ENCODE measurements around the gene AGAP1.

The AGAP1 gene

DNA sequence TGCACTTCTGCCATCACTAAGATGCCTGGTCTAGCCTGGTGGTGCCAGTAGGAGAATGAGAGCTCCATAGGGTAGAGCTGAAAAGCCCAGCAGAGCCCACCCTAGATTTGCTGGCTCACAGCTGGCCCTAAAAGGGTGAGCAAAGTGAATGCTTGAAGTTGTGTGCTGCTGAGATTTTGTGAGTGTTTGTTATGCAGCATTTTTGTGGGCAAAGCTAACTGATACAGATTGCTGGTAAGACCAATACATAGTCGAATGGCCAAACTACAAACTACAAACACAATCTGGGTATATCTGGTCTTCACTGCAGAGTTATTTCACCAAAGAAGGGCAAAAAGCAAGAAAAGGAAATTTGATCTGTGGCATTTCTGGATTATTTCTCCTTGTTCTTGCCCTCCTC, 7.1 kb upstream of the AGAP1 start:
- DNase-seq (ENCODE audit: low read depth in 2 of 3, low spot score in 1 of 3) = no peak

DNA sequence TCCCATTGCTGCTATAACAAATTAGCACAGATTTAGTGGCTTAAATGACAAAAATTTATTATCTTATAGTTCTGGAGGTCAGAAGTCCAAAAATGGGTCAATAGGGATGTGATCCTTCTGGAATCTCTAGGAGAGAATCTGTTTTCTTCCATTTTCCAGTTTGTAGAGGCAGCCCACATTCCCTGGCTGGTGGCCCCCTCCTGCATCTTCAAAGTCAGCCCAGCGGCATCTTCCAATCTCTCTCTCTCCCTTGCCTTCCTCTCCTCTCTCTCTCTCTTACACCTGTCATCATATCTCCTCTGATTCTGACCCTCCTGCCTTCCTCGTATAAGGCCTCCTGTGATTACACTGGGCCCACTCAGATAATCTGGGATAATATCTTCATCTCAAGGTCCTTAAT, 3.9 kb upstream of the AGAP1 start:
- DNase-seq (ENCODE audit: low read depth in 2 of 3, low spot score in 1 of 3) = no peak

DNA sequence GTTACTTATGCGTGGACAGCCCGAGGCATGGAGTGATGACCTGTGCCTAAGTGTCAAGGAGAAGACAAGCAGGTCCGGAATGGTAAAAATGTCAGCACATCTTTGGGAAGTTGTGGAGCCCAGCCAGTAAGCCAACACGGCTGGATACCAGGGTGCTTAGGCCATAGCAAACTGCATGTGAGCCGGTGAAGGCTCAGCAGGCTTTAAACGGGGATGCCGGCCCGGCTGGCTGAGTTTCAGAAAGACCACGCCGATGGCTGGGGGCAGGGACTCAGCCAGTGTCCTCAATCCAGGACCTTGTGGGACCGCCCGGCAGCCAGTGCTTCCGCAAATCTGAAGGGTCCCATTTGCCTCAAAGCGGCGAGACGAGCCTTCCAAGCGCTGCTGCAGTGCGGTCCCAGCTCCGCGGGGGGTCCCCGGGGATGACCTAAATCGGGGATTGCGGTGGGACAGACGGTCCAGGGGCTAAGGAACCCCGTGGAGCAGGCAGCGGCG, 946 bp upstream of the AGAP1 start:
- DNase-seq (ENCODE audit: low read depth in 2 of 3, low spot score in 1 of 3) = no peak

DNA sequence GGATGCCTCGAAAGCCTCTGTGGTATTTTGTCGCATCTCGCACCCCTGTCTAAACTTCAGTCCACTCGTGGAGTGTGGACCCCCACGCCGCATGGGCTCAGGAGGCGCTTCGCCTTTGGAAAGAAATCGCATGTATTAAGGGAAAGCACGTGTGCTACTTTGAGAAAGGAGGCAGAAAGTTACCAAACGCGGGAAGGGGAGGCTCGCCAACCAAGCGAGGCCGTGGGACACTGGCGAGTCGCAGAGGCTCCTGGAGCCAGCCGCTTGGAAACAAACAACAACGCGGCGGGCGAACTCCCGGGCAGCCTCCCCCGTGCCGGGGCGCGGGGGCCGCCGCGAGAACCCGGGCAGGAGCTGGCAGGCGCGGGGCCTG, 455 bp upstream of the AGAP1 start:
- no peak for DNase-seq (ENCODE audit: low read depth in 2 of 3, low spot score in 1 of 3)

DNA sequence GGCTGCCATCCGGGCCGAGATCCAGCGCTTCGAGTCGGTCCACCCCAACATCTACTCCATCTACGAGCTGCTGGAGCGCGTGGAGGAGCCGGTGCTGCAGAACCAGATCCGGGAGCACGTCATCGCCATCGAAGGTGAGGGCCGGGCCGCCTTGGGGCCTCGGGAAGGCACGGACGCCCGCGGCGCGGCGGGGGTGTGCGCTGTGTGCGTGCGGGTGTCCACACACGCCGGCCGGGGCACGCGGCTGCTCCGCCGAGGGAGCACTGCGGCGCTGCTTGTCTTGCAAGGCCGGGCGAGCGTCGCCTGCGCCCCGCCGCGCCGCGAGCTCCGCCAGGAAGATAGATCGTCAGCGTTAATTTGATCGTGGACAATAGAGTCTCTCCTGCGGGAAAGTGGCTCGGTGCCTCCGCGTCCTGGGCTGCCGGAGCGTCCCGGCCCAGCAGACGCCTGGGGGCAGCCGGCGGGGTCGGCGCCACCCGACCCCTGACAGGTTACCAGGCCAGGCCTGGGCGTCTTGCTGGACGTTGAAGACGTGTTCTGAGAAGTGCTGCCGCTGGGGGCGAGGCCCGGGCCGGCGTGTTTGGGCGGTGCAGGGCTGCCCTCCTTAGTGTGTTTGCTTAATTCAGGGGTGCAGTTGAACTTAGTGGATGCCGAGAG, 1.0 kb downstream of the AGAP1 start:
- no peak for DNase-seq (ENCODE audit: low read depth in 2 of 3, low spot score in 1 of 3)

DNA sequence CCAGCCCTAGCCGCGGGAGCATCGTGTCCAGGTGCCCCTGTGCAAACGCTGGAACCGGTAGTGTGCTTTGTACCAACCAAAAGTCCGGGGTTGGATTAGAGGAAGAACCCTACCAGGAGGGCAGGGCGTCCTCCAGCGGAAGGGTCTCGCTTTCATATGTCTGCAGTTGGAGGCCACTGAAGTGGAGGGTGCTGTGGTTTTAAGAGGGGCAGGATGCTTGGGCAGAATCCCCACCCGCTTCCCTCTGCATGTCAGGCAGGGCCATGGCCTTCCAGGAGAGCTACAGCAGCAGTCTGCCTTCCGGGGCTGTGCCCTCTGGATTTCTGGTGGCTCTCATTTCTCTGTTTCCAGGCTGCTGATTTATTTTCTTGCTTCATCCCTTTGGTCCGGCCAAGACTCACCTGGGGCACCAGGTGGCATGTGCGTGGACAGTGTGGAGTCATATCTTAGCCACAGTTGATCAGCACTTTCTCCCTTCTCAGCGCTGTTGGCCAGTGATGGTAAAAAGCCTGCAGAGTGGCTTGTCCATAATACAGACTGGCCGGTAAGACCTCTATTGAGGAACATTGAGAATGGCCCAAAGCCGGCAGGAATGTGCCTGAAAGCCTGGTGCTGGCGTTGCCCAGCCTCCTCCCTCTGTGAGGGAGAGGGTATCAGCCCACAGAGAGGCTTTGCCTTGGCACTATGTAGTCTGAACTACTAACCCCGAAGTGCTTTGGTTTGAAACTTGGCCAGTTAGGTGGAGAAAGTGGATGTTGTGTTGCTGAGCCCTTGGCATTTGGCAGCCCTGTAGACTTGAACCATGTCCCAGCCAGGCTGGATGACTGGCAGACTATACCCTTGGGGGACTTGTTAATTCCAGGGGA, 1.8 kb downstream of the AGAP1 start:
- DNase-seq (ENCODE audit: low read depth in 2 of 3, low spot score in 1 of 3) = no peak

DNA sequence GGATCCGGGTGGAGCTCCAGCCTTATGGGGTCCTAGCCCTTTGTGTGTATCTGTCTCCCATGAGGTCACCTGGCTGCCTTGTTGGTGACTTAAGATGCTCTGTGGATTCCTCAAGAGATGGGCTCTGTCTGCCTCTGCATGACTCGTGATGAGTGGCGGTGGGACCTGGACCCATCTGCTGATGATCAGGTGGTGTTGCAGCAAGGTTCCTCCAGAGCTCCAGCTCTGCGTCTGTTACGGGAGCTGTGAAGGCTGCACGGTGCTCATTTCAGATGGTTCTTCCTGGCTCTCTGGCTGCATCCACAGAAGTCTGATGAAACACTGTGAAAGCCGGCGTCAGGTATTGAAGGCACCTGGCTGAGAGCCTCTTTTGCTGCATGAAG, 2.4 kb downstream of the AGAP1 start:
- DNase-seq (ENCODE audit: low read depth in 2 of 3, low spot score in 1 of 3) = no peak

DNA sequence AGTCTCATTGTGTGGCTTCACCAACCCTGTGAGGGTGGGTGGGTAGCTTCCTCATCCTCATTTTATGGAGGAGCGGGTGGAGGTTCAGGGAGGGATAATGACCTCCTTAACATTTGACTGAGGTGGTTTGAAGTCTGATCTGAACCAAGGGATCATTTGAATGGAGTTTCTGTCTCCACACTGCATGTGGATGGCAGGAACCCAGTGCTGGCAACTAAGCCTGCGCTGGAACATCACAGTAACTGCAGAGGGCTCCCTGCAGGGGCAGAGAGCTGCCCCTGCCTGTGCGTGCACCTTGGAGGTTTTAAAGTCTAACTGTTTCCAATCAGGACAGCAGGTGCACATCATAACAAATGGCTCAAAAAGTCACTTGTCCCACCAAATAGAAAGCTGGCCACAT, 3.3 kb downstream of the AGAP1 start:
- DNase-seq (ENCODE audit: low read depth in 2 of 3, low spot score in 1 of 3) = no peak

DNA sequence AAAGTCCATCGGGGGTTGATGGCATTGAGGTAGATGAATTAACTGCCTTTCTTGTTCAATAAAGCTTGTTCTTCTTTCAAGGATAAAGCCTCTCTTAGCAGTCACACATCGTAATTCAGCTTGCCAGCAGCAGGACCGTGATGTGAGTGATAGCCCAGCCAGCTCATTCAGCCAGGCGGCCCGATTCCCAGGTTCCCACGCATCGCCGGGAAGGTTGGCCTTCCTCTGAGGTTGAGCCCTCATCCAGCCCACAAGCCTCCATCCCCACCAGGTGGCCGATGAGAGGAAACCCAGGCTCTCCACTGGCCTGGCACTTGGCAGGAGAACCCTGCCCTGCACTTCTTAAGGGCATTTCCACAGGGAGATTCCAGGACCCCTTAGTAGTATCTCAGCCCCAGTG, 4.7 kb downstream of the AGAP1 start:
- DNase-seq (ENCODE audit: low read depth in 2 of 3, low spot score in 1 of 3) = no peak

DNA sequence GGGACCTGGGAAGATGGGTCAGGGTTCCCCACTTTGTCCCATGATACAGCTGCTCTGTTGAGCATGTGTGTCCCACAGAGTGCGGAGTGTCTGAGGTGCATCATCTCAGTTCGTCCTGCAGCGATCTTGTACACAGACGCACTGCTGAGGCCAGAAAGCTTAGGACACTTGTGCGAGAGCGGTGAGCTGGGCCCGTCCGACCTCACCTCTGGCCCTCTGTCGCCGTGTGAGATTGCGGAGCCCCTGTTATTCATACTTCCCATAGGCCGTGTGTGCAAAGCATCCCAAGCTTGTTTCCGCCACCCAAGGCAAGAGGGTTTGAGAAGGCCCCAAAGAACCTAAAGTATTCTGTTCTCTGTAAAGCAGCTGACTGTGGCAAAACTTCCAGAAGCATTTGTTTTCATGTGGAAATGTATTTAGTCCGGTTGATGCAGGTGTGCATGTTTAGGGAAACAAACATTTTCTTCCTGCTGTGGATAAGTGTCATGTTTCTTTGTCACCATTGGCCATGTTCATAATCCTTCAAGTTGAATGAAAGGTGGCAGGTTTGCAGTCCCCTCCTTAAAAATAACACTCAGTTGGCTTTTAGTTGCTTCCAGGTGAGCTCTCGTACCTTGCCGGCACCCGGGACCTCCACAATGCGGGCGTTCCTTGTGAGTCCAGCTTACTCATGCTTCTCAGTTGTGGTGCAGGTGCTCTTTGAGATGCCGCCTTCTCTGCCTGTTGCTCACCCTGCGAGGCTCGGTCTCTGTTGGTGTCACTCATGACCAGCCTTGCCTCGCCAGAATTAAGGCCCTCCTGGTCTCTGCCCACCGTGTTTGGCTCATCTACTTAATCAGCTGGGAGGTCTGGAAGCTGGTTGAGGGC, 5.3 kb downstream of the AGAP1 start:
- DNase-seq (ENCODE audit: low read depth in 2 of 3, low spot score in 1 of 3) = no peak

DNA sequence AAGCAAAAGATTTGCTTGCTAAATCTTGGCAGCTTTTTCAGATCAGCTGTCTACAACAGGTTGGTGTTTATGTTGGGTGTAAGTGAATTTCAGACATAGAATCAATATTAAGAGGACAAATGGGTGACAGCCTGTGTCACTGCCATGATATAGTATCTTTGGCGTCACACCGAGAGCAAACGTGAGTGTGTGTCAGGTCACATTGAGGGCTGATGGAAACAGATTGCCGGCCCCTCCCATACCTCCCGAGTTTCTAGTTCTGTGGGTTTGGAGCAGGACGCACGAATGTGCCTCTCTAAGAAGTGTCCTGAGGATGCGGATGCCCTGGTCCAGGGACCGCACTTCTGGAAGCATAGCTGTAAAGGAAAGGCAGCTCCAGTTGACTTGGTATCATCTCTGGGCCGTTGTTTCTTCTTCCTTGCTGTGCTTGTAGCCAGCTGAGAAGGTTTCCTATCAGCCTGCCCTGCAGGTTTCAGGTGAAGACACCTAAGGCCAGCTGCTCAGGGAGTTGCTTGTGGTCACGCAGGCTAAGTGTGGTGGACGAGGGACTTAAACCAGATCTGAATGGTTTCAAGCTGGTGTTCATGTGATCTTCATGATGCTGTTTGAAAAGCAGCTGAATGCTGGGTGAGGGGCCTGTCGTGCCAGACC, 6.4 kb downstream of the AGAP1 start:
- DNase-seq (ENCODE audit: low read depth in 2 of 3, low spot score in 1 of 3) = no peak

DNA sequence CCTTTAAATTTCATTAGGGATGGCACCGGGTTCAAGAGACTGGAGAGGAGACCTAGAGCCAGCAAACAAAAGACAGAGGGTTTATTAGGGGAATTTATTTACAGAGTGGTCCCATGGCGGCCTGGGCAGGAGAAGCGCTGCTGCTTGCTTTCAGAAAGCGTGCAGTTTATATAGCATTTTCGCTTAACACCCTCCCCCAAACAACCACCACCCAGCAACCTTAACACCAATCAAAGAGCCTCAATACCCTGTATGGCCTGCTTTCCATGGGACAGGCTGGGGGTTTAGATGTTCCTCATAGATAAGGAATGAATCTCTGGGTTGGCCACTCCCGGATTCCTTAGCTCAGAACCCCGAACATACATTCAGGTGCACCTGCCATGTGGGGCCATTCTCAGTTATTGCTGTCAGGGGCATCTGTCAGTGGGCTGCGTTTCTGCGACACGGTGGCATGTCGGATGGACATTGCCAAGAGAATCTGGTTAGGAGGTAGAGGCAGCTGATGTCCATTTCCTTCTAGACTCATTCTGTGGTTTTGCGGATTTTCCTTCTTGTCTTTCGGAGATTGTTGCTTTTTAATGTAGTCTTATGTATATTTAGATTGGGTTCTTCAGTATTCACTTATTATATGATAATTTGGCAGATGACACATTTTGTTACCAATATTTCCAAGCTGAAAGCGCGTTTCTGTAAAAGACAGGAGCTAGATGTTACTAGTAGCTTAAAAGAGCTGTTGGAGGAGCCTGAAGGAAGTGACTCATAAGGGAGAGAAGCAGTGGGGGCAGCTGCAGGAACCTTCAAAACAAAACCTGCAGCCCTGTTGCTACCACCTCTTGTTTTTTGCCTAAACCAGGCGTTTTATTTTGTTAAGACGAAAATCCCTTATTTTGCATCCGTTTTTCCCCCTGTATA, 7.2 kb downstream of the AGAP1 start:
- DNase-seq (ENCODE audit: low read depth in 2 of 3, low spot score in 1 of 3) = no peak

DNA sequence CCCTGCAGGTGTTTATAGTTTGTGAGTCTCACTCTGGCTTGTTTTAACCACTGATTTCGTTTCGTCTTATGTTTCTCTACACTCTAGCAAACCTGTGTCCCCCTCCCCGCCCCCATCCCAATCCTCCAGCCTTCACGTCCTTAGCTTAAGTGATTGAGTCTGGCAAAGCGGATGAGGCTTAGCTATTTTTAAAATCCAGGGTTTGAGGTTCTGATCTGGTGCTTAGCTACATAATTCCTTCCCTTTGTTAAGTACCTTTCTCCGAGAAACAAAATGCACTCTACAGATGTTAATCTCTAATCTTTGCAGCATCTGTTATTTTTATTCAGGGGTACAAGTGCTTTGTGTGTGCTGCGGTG, 7.8 kb downstream of the AGAP1 start:
- no peak for DNase-seq (ENCODE audit: low read depth in 2 of 3, low spot score in 1 of 3)

DNA sequence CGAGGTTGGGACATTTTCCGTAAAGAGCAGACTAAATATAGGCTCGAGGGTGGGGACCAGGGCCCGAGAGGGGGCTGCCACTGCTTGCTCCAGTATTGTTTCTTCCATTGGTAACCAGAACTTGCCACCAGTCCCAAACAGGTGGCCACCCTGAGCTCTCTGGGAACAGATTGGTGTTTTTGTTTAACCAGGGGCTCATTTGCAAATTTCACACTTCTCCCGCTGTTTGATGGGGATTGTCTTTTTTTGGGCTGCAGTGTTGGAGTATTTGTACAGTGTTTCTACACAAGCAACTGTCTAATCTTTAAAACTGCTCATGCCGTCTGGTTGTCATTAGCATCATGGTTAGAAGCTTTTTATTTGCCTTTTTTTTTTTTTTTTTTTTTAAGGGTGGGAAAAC, 8.5 kb downstream of the AGAP1 start:
- no peak for DNase-seq (ENCODE audit: low read depth in 2 of 3, low spot score in 1 of 3)

DNA sequence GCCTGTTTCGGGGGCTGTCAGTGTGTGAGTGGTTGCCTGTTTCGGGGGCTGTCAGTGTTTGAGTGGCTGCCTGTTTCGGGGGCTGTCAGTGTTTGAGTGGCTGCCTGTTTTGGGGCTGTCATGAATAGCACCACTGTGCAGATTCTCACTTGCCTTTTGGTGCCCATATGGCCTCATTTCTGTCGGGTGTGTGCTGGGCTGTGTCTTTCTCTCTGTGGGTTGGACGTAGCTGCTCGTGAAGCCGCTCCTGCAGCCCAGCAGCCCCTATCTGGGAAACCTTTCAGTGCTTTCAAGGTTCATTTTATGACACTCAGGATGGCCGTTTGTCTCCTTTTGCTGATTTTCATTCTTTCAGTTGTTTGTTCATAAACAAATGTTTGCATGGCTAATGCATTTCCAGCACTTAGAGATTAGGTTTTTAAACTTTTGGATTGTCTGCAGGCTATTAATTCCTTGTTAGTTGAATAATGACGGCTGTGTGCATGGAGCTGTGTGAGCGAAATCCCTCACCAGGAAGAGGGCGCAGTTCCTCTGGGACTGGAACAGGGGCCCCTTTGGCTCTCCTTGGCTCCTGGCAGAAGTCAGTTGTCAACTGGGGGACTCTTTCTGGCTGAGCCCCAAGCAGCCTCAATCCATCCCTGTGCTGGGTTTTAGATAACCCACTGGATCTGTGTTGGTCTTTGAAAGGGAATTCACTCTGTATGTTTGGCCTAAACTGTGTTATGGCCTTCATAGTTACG, 10.8 kb downstream of the AGAP1 start:
- DNase-seq (ENCODE audit: low read depth in 2 of 3, low spot score in 1 of 3) = no peak

DNA sequence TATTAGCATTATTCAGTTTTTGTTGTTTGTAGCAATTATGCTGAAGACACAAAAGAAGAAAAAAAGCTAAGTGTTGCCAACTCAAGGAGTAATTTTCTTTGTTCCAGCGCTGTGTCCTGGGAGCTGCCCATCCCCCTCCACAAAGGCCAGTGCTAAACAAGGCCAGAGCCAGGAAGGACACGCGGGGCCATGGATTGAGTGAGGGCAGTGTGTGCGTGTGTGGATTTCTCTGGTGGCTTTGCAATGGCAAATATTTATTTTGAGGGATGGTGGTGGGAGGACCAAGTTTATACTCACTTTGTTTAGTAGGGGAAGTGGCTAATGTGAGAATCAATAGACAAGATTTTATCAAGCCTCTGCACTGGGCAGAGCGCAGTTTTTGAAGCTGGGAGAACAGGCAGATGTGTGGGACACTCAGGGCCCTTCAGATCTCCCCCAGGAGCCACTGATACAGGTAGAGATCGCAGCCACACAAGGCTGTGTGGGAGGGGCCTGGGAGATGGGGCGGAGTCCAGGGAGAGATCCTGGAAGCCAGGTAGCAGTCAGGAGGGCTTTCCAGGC, 11.4 kb downstream of the AGAP1 start:
- DNase-seq (ENCODE audit: low read depth in 2 of 3, low spot score in 1 of 3) = no peak

DNA sequence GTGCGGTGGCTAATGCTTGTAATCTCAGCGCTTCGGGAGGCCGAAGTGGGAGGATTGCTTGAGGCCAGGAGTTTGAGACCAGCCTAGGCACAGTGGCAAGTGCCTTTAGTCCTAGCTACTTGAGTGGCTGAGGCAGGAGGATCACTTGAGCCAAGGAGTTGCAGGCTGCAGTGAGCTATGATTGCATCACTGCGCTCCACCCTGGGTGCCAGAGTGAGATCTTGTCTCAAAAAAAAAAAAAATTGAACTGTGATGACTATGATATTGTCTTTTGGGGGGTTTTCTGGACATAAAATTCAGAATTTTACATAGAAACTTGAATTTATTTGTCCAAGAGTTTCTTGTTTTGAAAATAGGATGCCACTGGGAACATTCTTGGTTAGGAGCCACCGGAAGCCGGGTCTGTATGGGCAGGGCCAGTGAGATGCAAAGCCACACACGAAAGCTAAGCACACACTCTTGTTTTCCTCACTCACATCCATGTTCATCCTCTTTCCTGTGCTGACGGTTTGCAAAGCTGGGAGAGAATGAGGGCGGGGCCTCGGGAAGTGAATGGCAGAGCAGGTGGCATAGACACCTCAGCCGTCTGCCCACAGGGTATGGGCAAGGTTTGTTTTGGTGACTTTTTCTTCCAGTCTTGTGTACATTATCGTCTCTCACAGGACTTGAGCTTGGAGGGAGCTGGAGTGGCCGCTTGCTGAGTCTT, 12.6 kb downstream of the AGAP1 start:
- no peak for DNase-seq (ENCODE audit: low read depth in 2 of 3, low spot score in 1 of 3)

DNA sequence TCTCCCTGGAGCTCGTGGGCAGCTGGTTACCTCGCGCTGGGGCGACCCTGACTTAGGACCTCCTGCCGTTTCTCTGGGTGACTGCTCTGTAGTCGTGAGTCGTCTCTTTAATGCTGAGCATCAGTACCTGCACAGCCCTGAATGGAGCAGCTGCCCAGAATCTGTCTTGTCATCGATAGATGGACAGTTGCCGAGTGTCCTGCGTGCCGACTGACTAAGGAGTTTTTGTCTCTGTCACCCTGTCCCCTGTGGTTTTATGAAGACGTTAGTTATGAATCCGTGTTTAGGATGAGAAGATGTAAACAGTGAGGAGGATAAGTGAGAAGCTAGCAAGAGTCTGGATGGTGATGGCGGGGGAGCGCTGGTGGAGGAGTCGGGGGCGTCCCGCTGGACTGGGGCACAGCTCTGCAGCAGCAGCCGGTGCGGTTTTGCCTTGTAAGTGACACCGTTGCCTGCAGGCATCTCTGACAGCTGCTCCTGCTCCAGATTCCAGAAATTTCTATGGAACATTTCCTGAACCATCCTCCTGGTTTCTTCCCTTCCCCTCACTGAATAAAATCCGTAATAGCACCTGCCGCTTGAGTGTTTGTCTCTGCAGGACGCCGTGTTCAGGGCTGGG, 13.3 kb downstream of the AGAP1 start:
- DNase-seq (ENCODE audit: low read depth in 2 of 3, low spot score in 1 of 3) = no peak
